A673 (cell line): ENCODE data around the gene ADSS2.

ENCODE experiments used
- CTCF ChIP-seq: fragments of 300-800, 200-600 bp; sonication (generic); conservative IDR thresholded peaks from 2 replicates; pipeline ENCODE4 v1.5.1; 2017; ENCODE audit warnings: low read depth, mild to moderate bottlenecking, antibody characterized with exemption, low read length, moderate library complexity, mixed read lengths
- EZH2 ChIP-seq: fragments of 200-600 bp; sonication (generic); IDR thresholded peaks from 2 replicates; pipeline ENCODE4 v1.6.1; 2017; ENCODE audit warnings: borderline replicate concordance, low read depth, mild to moderate bottlenecking, mixed read lengths, antibody characterized with exemption, low read length; ENCODE audit not compliant: poor library complexity, severe bottlenecking

DNA sequence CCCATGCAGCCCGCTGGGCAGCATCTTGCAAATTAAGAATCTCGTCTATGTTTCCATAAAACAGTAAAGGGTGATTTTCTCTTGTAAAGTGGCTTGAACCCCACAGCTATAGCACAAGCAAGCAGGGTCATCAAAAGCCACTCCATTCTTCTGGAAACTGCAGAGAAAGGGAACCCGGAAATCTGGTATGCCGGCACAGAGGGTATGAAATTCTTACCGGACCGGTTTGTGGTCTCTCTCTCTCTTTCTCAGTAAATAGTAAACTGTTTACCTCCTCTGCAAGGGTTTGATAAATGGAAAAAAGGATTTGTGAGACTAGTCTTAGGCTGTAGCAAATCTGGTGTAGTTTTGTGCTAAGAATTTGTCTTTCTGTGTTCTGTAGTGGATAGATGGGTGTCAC, 2.7 kb upstream of the ADSS2 start:
- TF ChIP-seq EZH2 (no peak), CTCF (no peak)
